Calu3 (cell line): Measurements from ENCODE around the gene CYSTM1. TPM values are rescaled to one million over a fixed set of nuclear protein-coding genes. Genes with fewer than 3 reads are reported as not detected.

ENCODE experiments used
- BruUV-seq: library from RNA; stranded (reverse); fragments of 400-500 nt; replicated peaks from 2 replicates; lab custom pipeline; 2021; lab: Mats Ljungman, UMichigan
- CTCF ChIA-PET: fragments of 300-600 bp; sonication (Branson Sonifier 250); formaldehyde crosslinking; loops from one replicate; lab custom pipeline; 2022; ENCODE audit warnings: antibody characterized with exemption; lab: Charles Lee
- DNase-seq: peaks from one replicate; pipeline ENCODE4 v3.0.0; 2022
- H3K27ac Mint-ChIP-seq: one replicate; pipeline ENCODE4 v1.8.0; 2022; ENCODE audit warnings: mixed read lengths; ENCODE audit not compliant: unreplicated experiment
- H3K27me3 Mint-ChIP-seq: one replicate; pipeline ENCODE4 v1.8.0; 2022; ENCODE audit warnings: mixed read lengths; ENCODE audit not compliant: unreplicated experiment
- H3K36me3 Mint-ChIP-seq: one replicate; pipeline ENCODE4 v1.8.0; 2022; ENCODE audit warnings: mild to moderate bottlenecking, moderate library complexity, mixed read lengths; ENCODE audit not compliant: insufficient read depth, unreplicated experiment
- H3K4me1 Mint-ChIP-seq: one replicate; pipeline ENCODE4 v1.8.0; 2022; ENCODE audit warnings: mild to moderate bottlenecking, low read depth, mixed read lengths; ENCODE audit not compliant: unreplicated experiment
- H3K4me3 Mint-ChIP-seq: one replicate; pipeline ENCODE4 v1.8.0; 2022; ENCODE audit warnings: mild to moderate bottlenecking, low read depth, moderate library complexity, mixed read lengths; ENCODE audit not compliant: unreplicated experiment
- H3K9me3 Mint-ChIP-seq: one replicate; pipeline ENCODE4 v1.8.0; 2022; ENCODE audit warnings: low read depth, mixed read lengths; ENCODE audit not compliant: unreplicated experiment
- intact Hi-C: fragments of 100-400 bp; cut with micrococcal nuclease; formaldehyde crosslinking; loops from one replicate; pipeline ENCODE4 v1.10.0; 2022; ENCODE audit not compliant: unreplicated experiment
- total RNA-seq: library from RNA; stranded (reverse); gene quantifications from 2 replicates; pipeline ENCODE4 v1.2.3, GENCODE V29; 2022
- TF ChIP-seq, protein P1 (sequence below): fragments of 200-600 bp; IDR thresholded peaks from one replicate; pipeline ENCODE4 v1.8.0; 2022; ENCODE audit warnings: antibody characterized with exemption; ENCODE audit not compliant: unreplicated experiment

Gene CYSTM1
- total RNA-seq, 1 experiment from 2014 or later: 198 TPM

DNA sequence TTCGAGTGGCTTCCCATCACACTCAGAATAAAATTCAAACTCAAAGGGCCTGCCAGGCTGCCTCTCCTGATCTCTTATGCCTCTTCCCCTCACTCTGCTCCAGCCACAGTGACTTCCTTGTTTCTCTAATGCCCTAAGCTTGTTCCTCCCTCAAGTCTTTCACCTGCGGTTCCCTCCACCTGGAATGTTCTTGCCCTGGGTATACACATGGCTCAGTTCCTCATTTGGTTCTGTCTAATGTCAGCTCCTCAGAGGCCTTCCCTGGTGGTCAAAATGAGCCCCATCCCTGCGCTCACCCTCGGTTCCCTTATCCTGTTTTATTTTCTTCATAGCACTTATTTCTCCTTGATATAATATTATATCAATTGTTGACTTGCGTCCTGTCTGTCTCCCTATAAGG lies 12.7 kb upstream of the CYSTM1 start:
- CTCF ChIA-PET: interaction anchor here (0.6 kb wide), 1 partner anchor 111 kb away, joined by 3 read pairs; no protein-coding TSS in a partner anchor
- no peak for DNase-seq
- peaks cover 6% of the 10 kb centered on the region for H3K36me3 Mint-ChIP-seq

DNA sequence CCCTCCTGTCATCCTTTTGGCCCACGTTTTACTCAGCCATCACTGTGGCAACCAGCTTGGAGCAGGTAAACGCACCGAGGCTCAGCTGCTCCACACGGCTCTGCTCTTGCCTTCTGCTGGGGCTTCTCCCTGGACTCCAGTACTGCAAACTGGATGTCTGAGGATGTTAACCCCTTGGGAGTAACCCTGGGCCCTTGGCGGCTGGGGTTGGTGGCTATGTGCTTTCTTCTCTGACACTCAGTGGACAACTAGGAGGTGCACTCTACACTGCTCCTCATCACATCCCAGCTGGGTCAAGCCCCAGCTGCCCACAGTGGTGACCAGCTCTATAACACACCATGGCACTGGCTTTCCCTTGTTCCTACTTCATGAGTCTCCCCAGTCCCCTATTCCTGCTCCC lies 12.2 kb upstream of the CYSTM1 start:
- H3K27ac Mint-ChIP-seq: no peak overlapping the region
- DNase-seq: no peak
- CTCF ChIA-PET: no interaction called here
- peaks cover 5% of the 10 kb centered on the region for H3K36me3 Mint-ChIP-seq
- H3K27me3 Mint-ChIP-seq: no peaks in the 10 kb centered on the region
- no peak overlapping the region for H3K4me3 Mint-ChIP-seq
- no TSS peak for BruUV-seq
- TF ChIP-seq, protein P1, sequence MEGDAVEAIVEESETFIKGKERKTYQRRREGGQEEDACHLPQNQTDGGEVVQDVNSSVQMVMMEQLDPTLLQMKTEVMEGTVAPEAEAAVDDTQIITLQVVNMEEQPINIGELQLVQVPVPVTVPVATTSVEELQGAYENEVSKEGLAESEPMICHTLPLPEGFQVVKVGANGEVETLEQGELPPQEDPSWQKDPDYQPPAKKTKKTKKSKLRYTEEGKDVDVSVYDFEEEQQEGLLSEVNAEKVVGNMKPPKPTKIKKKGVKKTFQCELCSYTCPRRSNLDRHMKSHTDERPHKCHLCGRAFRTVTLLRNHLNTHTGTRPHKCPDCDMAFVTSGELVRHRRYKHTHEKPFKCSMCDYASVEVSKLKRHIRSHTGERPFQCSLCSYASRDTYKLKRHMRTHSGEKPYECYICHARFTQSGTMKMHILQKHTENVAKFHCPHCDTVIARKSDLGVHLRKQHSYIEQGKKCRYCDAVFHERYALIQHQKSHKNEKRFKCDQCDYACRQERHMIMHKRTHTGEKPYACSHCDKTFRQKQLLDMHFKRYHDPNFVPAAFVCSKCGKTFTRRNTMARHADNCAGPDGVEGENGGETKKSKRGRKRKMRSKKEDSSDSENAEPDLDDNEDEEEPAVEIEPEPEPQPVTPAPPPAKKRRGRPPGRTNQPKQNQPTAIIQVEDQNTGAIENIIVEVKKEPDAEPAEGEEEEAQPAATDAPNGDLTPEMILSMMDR: no peak
- intact Hi-C loops: no loop called here
- peaks cover 44% of the 10 kb centered on the region for H3K4me1 Mint-ChIP-seq
- H3K9me3 Mint-ChIP-seq: no peaks in the 10 kb centered on the region

More for the DNA sequence above, 12.7 kb upstream of the CYSTM1 start:
- H3K4me3 Mint-ChIP-seq: no peak overlapping the region
- intact Hi-C loops: no loop called here
- TF ChIP-seq, protein P1: no peak
- no peaks in the 10 kb centered on the region for H3K27me3 Mint-ChIP-seq
- H3K9me3 Mint-ChIP-seq: no peaks in the 10 kb centered on the region
- H3K4me1 Mint-ChIP-seq: peaks cover 44% of the 10 kb centered on the region
- no TSS peak for BruUV-seq
- H3K27ac Mint-ChIP-seq: no peak overlapping the region

DNA sequence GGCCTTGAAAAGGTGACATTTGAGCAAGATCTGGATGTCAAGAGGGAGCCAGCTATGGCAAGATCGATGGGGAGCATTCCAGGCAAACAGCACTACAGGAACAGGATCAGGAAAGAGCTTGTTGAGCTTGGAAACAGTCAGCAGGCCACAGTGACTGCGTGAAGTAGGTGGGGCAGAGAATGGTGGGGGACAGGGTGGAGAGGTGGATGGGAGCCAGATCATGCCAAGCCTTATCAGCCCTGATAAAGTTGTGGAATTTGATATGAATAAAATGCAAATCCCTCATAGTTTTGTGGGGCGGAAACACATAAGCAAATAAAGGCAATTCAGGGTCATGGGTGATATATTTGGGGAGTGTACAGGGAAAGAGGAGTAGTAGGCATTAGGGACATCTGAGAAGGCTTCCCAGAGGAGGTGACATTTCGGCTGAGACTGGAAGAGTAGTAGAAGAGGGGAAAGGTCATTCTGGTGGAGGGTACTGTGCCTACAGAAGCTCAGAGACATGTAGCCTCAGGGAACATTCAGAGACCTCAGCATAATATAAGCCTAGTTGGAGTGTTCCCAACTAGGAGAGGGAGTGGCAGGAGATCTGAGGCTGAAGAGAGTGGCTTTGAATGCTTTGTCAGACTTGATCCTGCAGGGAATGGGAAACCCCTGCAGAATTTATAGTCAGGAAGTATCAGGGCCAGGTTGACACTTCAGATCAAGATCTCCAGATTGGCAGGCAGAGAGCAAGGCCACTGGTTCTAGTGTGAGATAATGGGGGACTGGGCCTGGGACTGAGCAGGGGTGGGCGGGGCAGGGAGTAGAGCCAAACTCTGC lies 9.7 kb upstream of the CYSTM1 start:
- BruUV-seq: no TSS peak
- CTCF ChIA-PET: interaction anchor here (0.6 to 2.1 kb wide), 6 partner anchors 10 to 473 kb away, joined by 3 to 7 read pairs (median 4); partner anchors contain the start of gene CYSTM1
- DNase-seq: peak; percentile 71
- peak overlapping the region; percentile 81 for H3K27ac Mint-ChIP-seq
- intact Hi-C loops: no loop called here
- H3K4me3 Mint-ChIP-seq: peak overlapping the region; percentile 35
- H3K36me3 Mint-ChIP-seq: peaks cover 5% of the 10 kb centered on the region
- peaks cover 52% of the 10 kb centered on the region for H3K4me1 Mint-ChIP-seq
- H3K27me3 Mint-ChIP-seq: no peaks in the 10 kb centered on the region
- TF ChIP-seq, protein P1: no peak
- H3K9me3 Mint-ChIP-seq: no peaks in the 10 kb centered on the region

DNA sequence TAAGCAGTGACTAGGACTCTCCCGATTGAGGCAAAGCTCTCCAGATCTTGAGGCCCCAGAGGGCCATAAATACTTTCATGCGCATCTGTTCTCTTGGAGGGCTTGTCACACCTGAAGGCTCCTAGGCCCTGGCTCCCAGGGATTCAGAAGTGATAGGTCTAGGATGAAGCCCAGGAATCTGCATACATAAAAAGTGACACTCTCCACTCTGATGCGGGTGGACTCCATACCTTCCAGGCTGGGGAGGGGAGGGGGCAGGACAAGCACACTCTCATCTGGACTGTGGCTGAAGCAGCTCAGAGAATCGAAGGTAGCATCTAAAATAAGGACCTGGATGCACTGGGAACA lies 9.1 kb upstream of the CYSTM1 start:
- H3K27ac Mint-ChIP-seq: no peak overlapping the region
- H3K27me3 Mint-ChIP-seq: no peaks in the 10 kb centered on the region
- H3K9me3 Mint-ChIP-seq: no peaks in the 10 kb centered on the region
- H3K4me1 Mint-ChIP-seq: peaks cover 52% of the 10 kb centered on the region
- H3K4me3 Mint-ChIP-seq: no peak overlapping the region
- intact Hi-C loops: no loop called here
- TF ChIP-seq, protein P1: no peak
- CTCF ChIA-PET: interaction anchor here (0.8 to 2.1 kb wide), 2 partner anchors 9 to 130 kb away, joined by 5 to 7 read pairs; partner anchors contain the start of gene CYSTM1
- BruUV-seq: no TSS peak
- peaks cover 5% of the 10 kb centered on the region for H3K36me3 Mint-ChIP-seq
- DNase-seq: no peak
